Right lobe of liver (tissue), 4 donors: ENCODE data around the gene VAV2.
"Not testable (repeated sequence)": the region's sequence is repeated elsewhere in the genome, so short reads cannot be mapped to it uniquely, and the experiment has no call there.

Experiments
- CTCF ChIP-seq, 4 donors: fragments of 200-600 bp in 3 of 4; fragments of 450-650 bp in 1 of 4; IDR thresholded peaks; one replicate each; pipeline versions ENCODE4 v1.5.1 to v1.8.0; 2016 to 2022; ENCODE audit warnings: antibody characterized with exemption in 4 of 4, mild to moderate bottlenecking in 2 of 4
- POLR2A ChIP-seq: fragments of 450-650 bp; IDR thresholded peaks from one replicate; pipeline ENCODE4 v1.6.1; 2017; ENCODE audit warnings: antibody characterized with exemption, mild to moderate bottlenecking
- donor health status: DM: no; HTN: no; CAD: no.
- donor health status: DM: no; HTN: no; CAD: no.
- donor health status: DM: no; HTN: yes; CAD: no.

GRCh38 chr9:133896007-133896406 lies 96.1 kb downstream of the VAV2 start:
- not testable (repeated sequence) for TF ChIP-seq CTCF (IDR thresholded peaks at IDR 0.05); POLR2A
